HL-60 (cell line): ENCODE results near the gene TNPO1.

Experiments used
- DNase-seq, 2 experiments: peaks; one replicate each; pipeline ENCODE4 v3.0.0-alpha.2; 2010 to 2020; ENCODE audit warnings: low read depth in 1 of 2, low spot score in 1 of 2
- H3K27ac ChIP-seq: fragments of 250-450 bp; sonication (Bioruptor Pico); replicated peaks from 2 replicates; pipeline ENCODE4 v1.5.1; 2020; ENCODE audit warnings: mild to moderate bottlenecking, moderate library complexity
- H3K27me3 ChIP-seq: fragments of 250-450 bp; sonication (Bioruptor Pico); 2 replicates; pipeline ENCODE4 v1.5.1; 2021; ENCODE audit warnings: mild to moderate bottlenecking, moderate library complexity; ENCODE audit not compliant: insufficient read depth, poor library complexity, severe bottlenecking
- H3K4me3 ChIP-seq: replicated peaks from 2 replicates; pipeline ENCODE4 v1.5.1; 2011; ENCODE audit warnings: mild to moderate bottlenecking, control low read depth, low read length; ENCODE audit not compliant: insufficient read depth
- CTCF ChIP-seq: IDR thresholded peaks from one replicate; pipeline ENCODE4 v1.5.1; 2011; ENCODE audit warnings: low read length, control low read depth, inconsistent platforms; ENCODE audit not compliant: insufficient read depth
- GABPA ChIP-seq: IDR thresholded peaks from 2 replicates; pipeline ENCODE4 v1.6.1; 2012; ENCODE audit warnings: low read depth
- POLR2AphosphoS5 ChIP-seq: IDR thresholded peaks from 2 replicates; pipeline ENCODE4 v1.6.1; 2012; ENCODE audit warnings: low read depth
- REST ChIP-seq: IDR thresholded peaks from 2 replicates; pipeline ENCODE4 v1.6.1; 2012; ENCODE audit warnings: low read depth; ENCODE audit not compliant: insufficient replicate concordance
- SPI1 ChIP-seq: IDR thresholded peaks from 2 replicates; pipeline ENCODE4 v1.6.1; 2012; ENCODE audit warnings: low read depth, mild to moderate bottlenecking, borderline replicate concordance

TNPO1 gene

GRCh38 chr5:72822944-72823343 is 6.5 kb downstream of the TNPO1 start:
- TF ChIP-seq POLR2AphosphoS5 (no peak), REST (no peak), CTCF (no peak), SPI1 (no peak), GABPA (no peak)

GRCh38 chr5:72829707-72830106 is 13.2 kb downstream of the TNPO1 start:
- no peak for DNase-seq
- no peak overlapping the region for H3K4me3 ChIP-seq
- TF ChIP-seq CTCF (no peak), POLR2AphosphoS5 (no peak), SPI1 (no peak), REST (no peak)
- H3K27me3 ChIP-seq, result no peaks in the 10 kb centered on the region
- H3K27ac ChIP-seq, result no peak overlapping the region

More at GRCh38 chr5:72822944-72823343, 6.5 kb downstream of the TNPO1 start:
- H3K27ac ChIP-seq, result no peak overlapping the region
- H3K4me3 ChIP-seq, result no peak overlapping the region
- no peak for DNase-seq
- no peaks in the 10 kb centered on the region for H3K27me3 ChIP-seq

- DNase-seq, result no peak
- TF ChIP-seq REST, result no peak
- TF ChIP-seq CTCF, result no peak
- TF ChIP-seq POLR2AphosphoS5, result no peak
- no peak for TF ChIP-seq SPI1
- TF ChIP-seq GABPA, result no peak
- H3K27me3 ChIP-seq, result no peaks in the 10 kb centered on the region
- H3K4me3 ChIP-seq, result no peak overlapping the region
- no peak overlapping the region for H3K27ac ChIP-seq
These were observed 13.9 kb downstream of the TNPO1 start for GRCh38 chr5:72830362-72830761.
